ENCODE results near the gene EMC7. TPM values are rescaled to one million over a fixed set of nuclear protein-coding genes. Genes with fewer than 3 reads are reported as not detected.

Gene EMC7
- total RNA-seq (2021): 55.6 and 61.5 TPM in 2 replicates
- long read RNA-seq, transcript EMC7-201 (5 exons, 1,155 nt): major isoform, 188 of 199 reads
- long read RNA-seq, partial matches to known transcripts: 1 of 199 reads
- long read RNA-seq, other reads (novel, unspliced or antisense): 10 of 199 reads

- Histone ChIP-seq H4K20me1 (ENCODE audit: control insufficient read depth, insufficient read depth, insufficient read length) (no peaks in the 10 kb centered on the region), H2AFZ (ENCODE audit: low read length) (no peak within 1 kb of the TSS), H3K27me3 (ENCODE audit: insufficient read depth, low read length) (no peaks in the 10 kb centered on the region), H2BK12ac (ENCODE audit: insufficient read length, low read depth, low read length) (no peak within 1 kb of the TSS), H3K27ac (ENCODE audit: insufficient read length, low read depth, low read length) (no peak within 1 kb of the TSS), H3K23ac (ENCODE audit: insufficient read length, low read depth, low read length) (no peak within 1 kb of the TSS), H3K14ac (ENCODE audit: insufficient read depth, low read length) (peak within 1 kb of the TSS; percentile 86), H2BK5ac (ENCODE audit: insufficient read length, low read length) (no peak within 1 kb of the TSS), H4K91ac (ENCODE audit: insufficient read length, low read depth, low read length) (no peak within 1 kb of the TSS), H3K4ac (ENCODE audit: low read depth, low read length) (no peak within 1 kb of the TSS), H2BK120ac (ENCODE audit: low read depth, low read length, poor library complexity, severe bottlenecking) (no peak within 1 kb of the TSS), H2BK15ac (ENCODE audit: low read depth, low read length) (no peak within 1 kb of the TSS; the same call in 1 of the 2 replicates), H3K9ac (ENCODE audit: extremely low read depth, insufficient read length, low read length) (peak within 1 kb of the TSS; percentile 91), H2BK20ac (ENCODE audit: low read depth, low read length, poor library complexity, severe bottlenecking) (no peak within 1 kb of the TSS), H2AK5ac (ENCODE audit: insufficient read length, low read length) (no peak within 1 kb of the TSS), H3K18ac (ENCODE audit: insufficient read length, low read depth, low read length) (peak within 1 kb of the TSS; percentile 80), H3K23me2 (ENCODE audit: insufficient read length, low read depth, low read length, poor library complexity, severe bottlenecking) (peaks cover 8% of the 10 kb centered on the region), H3K79me1 (ENCODE audit: insufficient read depth, low read depth, low read length, poor library complexity, severe bottlenecking) (no peaks in the 10 kb centered on the region), H3T11ph (ENCODE audit: low read length) (no peak within 1 kb of the TSS), H4K8ac (replicated peaks; ENCODE audit: insufficient read length, low read depth, low read length) (no peak within 1 kb of the TSS), H4K5ac (ENCODE audit: insufficient read length, low read depth, low read length) (no peak within 1 kb of the TSS), H3K4me2 (ENCODE audit: insufficient read depth, insufficient read length, low read length) (peak within 1 kb of the TSS; percentile 95), H3K79me2 (ENCODE audit: insufficient read depth, low read length) (peaks cover 7% of the 10 kb centered on the region; the same call in 1 of the 2 replicates), H3K56ac (ENCODE audit: insufficient read length, low read depth, low read length) (no peak within 1 kb of the TSS), H3K4me1 (ENCODE audit: insufficient read depth, low read length) (no peaks in the 10 kb centered on the region), H3K9me3 (ENCODE audit: control insufficient read depth, low read depth, low read length) (no peaks in the 10 kb centered on the region)
- Mint-ChIP-seq H3K9me3 (no peaks in the 10 kb centered on the region), H3K36me3 (ENCODE audit: insufficient read depth in 1 of 3, low read depth in 3 of 3) (peaks cover 2 to 7% (median 4%) of the 10 kb centered on the region in 3 experiments; a peak in 2 of 7 replicates), H3K27me3 (ENCODE audit: low read depth) (no peaks in the 10 kb centered on the region), H3K4me3 (peak within 1 kb of the TSS; percentile 100), H3K4me1 (peaks cover 10 to 18% of the 10 kb centered on the region in 2 experiments; a peak in 3 of 4 replicates), H3K27ac (peak within 1 kb of the TSS; percentile 99 to 100 (median 99))
- DNase-seq: peak; percentile 99
- no CpG with 5 or more reads among the region's 48 CpGs for WGBS (ENCODE audit: extremely low coverage, insufficient read length, low lambda C conversion rate)
- no peak for TF ChIP-seq CTCF (conservative IDR thresholded peaks at IDR 0.05)
Measured at GRCh38 chr15:34101366-34102174, at the start of gene EMC7, which contains the start of gene PGBD4. Gene EMC7 (minus strand): TSS chr15:34101862. CDS start chr15:34101839, 23 bp downstream. Gene PGBD4 (plus strand): TSS chr15:34102083. CDS start chr15:34102532, 449 bp downstream.

All from H9 (cell line).